Fibroblast of skin of left quadriceps (primary cell): ENCODE results near the gene SPATS1.
"Not testable (repeated sequence)": the region's sequence is repeated elsewhere in the genome, so short reads cannot be mapped to it uniquely, and the experiment has no call there.

Source experiments
- DNase-seq, 2 experiments: peaks; one replicate each; pipeline ENCODE4 v3.0.0-alpha.2; 2013; ENCODE audit warnings: low read depth in 2 of 2

Gene SPATS1

DNA sequence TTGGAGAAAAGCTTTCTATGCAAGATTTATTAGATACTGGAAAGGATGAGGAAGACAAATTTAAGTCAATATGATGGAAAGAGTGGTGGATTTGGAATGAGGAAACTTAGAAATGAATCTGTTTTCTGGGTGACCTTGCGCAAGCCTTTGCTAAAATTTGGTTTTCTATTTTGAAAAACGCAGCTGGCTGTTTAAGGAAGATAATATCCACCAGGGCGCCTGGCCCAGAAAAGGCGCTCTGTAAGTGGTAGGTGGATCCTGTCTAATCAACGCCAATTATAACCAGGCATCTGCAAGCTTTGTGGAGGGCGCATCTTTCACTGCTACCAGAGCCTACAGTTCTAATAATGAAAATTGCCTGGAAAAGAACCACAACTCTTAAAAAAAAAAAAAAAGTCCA, 398 bp upstream of the SPATS1 start:
- DNase-seq, result no peak

DNA sequence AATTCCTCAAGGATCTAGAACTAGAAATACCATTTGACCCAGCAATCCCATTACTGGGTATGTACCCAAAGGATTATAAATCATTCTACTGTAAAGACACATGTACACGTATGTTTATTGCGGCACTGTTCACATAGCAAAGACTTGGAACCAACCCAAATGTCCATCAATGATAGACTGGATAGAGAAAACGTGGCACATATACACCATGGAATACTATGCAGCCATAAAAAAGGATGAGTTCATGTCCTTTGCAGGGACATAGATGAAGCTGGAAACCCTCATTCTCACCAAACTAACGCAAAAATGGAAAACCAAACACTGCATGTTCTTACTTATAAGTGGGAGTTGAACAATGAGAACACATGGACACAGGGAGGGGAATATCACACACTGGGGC, 4.4 kb downstream of the SPATS1 start:
- DNase-seq, result not testable (repeated sequence)

DNA sequence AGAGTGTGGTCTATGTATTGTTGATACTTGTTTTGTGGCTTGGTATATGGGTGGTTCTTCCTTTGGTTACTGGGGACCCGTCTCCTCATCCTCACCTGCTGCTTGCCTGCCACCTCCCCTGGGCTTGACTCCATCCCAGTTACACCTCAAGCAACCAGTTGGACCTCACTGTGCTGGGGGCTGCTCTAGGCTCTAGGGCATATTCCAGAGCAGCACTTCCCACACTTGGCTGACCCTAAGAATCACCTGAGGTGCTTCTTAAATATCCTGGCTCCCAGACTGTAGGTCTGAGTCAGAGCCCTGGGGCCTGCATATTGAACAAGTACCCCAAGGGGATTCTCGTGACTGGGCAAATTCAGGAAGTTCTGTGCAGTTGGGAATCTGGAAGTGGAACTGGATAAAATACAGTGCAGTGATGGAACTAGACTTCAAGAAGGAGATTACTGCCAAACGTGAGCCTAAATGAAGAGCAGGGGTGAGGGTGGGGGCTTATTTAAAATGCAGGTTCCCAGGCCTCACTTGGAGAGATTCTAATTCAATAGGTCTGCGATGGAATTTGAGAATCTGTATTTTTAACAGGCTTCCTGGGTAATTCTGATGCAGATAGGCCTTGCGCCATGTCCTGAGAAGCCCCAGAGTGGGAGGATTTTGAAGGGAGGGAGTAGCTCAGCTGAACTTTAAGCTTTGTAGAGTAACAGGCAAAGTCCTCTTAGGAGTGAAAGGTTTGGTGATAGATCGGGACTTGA, 7.6 kb downstream of the SPATS1 start:
- no peak for DNase-seq

DNA sequence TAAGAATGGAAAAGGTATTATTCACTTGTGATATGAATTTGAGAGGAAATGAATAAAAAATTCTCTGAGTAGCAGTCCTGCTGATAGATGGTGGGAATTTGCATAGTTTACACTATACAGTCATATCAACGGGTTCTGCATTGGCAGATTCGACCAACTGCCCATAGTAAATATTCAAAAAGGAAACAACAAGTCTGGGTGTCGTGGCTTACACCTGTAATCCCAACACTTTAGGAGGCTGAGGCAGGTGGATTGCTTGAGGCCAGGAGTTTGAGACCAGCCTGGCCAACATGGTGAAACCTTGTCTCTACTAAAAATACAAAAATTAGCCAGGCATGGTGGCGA, 8.2 kb downstream of the SPATS1 start:
- DNase-seq, result not testable (repeated sequence)

DNA sequence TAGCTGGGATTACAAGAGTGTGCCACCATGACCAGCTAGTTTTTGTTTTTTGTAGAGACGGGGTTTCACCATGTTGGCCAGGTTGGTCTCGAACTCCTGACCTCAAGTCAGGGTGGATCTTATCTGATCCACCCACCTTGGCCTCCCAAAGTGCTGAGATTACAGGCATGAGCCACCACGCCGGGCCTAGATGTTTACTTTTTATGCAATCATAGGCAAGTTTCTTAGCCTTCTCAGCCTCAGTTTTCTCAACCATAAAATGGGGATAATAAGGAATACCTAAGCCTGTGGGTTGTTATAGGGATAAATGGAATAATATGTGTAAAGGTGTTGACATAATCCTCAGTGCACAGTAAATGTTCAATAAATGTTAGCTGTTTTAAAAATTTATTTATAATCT, 9.8 kb downstream of the SPATS1 start:
- DNase-seq, result no peak

DNA sequence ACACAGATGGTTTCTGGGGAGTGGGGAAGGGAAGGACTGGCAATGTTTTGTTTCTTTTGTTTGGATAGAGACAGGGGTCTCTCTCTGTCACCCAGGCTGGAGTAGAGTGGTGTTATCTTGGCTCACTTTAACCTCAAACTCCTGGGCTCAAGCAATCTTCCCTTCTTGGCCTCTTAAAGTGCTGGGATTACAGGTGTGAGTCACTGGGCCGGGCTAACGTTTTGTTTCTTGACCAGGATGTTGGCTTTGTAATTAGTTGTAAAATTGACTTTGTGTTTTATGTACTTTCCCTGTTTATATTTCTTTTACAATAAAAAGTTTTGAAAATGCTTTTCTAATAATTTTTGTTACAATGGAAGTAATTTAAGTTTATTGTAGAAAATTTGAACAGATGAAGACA, 10.9 kb downstream of the SPATS1 start:
- no peak for DNase-seq

DNA sequence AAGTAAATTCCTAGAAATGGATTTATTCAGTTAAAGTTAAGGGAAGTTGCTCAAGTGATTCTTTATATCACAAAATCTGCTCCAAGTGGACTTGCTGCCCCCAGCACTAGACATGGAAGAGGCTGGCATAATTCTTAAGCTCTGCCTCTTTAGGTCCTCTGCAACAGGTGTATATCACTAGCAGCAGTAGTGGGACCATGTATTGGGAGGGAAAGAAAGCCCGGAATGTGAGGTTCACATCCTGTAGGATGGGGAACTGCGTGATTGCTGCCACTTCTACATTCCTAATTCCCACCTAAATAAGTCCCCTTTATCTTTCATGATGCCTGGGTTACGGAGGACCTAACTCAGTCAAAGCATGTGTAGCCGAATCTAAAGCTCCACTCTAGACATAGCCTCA, 13.2 kb downstream of the SPATS1 start:
- DNase-seq, result no peak

DNA sequence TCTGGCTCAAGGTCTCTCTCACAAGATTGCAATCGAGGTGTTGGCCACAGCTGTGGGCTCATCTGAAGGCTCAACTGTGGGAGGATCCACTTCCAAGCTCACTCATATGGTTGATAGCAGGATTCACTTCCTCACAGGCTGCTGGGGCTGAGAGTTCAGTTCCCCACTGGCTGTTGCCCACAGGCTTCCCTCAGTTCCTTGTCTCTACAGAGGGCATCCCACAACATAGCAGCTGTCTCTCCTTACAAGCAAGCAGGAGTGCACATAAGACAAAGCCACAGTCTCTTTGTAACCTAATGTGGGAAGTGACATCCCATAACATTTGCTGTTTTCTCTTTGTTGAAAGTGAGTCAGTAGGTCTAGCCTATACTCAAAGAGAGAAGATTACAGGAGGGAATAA, 14.0 kb downstream of the SPATS1 start:
- DNase-seq, result no peak

DNA sequence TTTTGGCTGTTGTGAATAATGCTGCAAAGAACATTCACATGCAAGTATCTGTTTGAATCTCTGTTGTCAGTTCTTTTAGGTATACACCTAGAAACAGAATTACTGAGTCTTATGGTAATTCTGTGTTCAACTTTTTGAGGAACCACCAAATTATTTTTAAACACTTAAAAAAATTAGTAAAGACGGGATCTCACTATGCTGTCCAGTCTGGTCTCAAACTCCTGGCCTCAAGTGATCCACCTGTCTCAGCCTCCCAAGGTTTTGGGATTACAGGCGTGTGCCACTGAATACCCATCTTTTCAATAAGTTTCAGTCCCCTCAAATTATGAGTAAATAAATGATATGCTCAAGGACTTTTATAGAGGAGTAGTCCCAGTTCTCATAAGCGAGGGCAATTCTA, 17.5 kb downstream of the SPATS1 start:
- no peak for DNase-seq

DNA sequence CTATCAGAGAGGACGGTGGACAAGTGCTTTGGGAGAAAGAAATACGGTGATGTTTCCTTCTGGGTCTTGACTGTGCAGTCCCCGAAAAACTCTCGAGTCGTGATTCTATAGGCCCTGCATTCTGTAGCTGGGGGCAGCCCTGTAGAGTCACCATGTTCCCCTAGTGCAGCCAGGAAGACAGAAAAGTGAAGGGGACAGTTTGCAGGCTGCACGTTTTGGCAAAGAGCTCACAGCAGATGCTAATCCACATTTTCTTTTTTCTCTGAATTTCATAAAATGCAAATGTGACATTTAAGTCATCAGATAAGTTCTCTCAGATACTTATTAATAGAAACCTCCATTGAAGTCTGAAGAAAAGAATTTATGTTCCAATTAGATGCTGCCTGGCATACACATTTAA, 19.5 kb downstream of the SPATS1 start:
- no peak for DNase-seq

DNA sequence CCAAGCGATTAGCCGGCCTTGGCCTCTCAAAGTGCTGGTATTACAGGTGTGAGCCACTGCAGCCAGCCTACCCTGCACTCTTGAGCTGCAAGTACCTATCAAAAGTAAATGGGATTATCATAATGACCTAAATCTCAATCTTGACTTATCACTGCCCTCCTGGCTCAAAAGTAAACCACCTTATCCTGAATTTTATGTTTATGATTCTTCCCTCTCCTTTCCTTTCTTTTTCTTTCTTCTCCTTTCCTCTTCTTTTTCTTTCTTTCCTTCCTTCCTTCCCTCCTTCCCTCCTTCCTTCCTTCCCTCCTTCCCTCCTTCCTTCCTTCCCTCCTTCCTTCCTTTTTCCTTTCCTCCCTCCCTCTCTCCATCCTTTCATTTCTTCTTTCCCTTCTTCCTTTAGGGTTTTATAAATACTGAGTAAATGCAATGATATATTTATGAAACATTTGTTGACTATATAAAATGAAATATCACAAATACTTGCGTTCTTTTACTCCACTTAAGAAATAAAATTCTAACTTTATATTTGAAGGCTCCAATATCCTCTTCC, 21.0 kb downstream of the SPATS1 start:
- DNase-seq, result no peak

DNA sequence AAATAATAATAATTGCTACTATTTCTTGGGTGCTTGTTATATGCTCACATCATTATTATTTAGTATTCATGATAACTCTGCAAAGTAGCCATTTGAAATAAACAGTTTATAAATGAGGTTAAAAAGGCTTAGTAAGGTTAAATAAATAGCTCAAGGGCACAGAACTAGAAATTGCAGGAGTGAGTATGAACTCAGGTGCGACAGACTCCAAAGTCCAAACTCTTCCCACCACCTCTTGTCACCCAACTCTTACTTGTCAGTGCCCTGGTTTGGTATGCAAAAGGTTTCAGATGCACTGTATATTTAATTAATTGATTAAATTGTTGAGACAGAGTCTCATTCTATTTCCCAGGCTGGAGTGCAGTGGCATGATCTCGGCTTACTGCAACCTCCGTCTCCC, 24.3 kb downstream of the SPATS1 start:
- no peak for DNase-seq

DNA sequence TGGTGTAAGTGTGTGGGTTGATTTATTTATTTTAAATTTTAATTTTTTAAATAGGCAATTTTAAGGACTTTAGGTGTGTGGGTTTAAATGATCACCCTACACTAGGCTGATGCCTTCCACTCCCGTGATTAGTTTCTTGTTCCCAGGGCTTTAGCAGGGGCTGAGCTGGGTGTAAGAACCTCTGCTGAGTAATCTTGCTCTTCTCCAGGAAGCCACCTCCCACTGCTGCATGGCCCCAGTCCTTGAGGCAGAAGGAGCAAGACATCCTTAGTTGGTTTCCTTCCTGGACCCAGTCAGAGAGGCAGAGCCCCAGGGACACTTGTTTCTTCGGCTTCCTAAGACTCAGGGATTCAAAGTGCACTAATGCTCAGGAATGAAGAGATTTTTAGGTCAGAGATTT, 25.2 kb downstream of the SPATS1 start:
- DNase-seq, result no peak

DNA sequence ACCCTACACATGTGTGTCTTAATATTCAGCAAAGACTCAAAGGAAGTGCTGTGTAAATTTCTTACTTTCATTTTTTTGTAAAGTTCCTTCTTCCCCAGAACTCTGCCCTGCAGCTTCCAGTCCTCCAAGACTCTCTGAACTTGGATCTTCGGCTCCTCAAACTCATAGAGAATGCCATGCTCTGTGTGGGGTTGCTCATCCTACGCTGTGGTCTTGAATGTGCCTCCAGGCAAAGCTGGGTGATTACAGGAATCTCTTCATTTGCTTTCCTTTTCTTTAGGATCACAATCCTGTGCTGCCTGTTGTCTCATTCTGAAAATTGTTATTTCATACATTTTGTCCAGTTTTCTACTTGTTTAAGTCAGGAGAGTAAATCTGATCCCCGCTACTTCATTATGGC, 30.6 kb downstream of the SPATS1 start:
- DNase-seq, result no peak

DNA sequence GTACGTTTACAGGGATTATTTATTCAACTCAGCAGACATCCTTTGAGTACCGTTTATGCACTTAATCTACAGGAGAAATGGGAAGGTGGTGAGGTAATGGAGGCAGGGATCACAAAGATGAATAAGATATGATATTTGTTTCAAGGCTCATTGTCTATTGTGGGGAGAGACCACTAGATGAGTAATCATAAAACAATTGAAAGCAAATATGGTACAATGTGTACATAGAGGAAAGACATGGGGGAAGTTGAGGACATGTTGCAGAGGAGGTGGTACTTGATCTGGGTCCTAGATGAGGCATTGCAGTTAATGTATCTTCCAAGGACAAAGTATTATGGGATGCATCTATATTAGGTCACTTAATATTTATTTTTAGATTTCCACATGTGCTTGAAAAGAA, 31.3 kb downstream of the SPATS1 start:
- no peak for DNase-seq

DNA sequence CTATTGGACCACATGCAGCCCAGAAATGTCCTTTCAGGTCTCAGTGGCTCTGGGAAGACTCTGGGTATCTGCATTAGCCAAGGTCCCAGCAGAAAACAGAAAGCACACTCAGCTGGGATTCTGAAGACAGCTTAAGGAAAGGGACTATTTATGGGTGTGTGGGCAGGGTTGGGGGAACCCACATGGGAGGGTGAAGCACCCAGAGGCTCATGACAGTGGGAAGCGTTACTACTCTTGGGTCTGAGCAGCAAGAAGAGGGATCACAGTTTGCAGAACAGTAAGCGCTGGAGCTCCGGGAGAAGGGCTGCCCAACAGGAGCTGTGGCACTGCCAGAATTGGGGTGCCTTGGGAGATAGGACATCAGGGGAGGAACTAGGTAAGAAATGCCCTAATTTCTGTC, 32.6 kb downstream of the SPATS1 start:
- DNase-seq, result no peak

DNA sequence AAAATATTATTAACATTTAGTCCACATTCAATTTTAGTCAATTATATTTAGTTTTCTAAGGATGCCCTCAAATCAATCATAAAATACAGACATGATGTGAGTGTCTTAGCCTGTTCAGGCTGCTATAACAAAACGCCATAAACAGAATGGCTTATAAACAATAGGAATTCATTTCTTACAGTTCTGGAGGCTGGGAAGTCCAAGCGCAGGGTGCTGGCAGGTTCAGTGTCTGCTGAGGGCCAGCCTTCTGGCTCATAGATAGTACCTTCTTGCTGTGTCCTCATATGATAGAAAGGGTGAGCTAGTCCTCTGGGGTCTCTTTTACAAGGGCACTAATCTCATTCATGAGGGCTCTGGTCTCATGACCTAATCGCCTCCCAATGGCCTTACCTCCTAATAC, 35.0 kb downstream of the SPATS1 start:
- no peak for DNase-seq

DNA sequence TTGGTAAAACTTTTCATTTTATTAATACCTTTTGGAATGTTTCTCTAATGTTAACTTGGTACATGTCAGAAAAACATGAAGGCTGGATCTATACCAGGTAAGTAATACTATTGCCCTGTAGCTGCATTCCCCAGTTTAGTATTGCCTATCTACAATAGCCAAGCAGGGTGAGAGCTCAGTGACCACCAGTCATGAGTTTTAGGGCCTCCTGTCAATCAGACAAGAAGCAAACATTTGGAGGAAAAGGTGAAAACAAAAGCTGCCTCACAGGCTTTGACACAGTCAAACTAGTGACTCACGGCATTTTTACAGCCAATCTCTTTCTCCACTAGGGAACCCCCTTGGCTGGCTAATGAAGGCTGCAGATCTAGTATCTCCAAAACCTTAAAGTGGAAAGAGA, 35.5 kb downstream of the SPATS1 start:
- no peak for DNase-seq

DNA sequence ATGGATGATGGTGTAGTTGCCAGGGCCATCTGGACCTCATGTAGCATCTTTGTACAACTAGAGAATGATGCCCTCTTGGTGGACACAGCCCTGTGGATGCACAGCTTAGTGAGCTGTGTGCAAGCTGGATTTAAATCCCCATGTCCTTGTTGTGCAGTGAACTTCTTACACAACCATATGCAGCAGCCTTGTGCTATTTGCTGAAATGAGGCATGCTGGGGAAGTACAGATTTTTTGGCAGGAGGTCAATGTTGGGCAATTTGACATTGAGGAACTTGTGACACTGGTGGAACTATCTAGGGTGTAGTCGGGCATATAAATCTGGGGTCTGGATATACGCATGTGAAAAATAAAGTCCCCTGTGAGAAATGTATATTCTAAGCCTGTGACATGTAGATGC, 39.3 kb downstream of the SPATS1 start:
- no peak for DNase-seq

DNA sequence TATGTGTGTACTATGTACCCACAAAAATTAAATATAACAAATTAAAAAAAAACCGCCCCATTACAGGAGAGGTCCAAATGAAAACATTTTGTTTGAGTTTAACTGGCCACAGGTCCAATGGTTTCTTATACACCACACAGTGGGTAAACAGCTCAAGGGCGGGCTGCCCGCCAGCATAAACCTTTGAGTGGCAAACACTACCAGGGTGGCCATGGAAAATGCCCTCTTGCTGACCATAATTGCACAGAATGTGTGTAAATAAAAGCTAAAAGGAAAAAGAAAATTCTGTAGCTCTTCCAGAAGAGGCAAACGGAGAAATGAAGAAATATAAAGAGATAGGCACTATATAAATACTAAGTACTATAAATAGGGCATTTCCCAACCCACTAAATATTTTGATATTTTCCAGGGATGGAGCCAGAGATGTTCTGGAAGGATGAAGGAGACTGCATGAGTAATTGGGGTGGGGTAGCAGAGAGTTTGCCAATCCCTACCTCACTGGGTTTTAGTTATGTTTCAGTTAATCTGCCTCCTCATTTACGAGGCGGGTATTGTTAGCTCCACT, 44.0 kb downstream of the SPATS1 start:
- no peak for DNase-seq

DNA sequence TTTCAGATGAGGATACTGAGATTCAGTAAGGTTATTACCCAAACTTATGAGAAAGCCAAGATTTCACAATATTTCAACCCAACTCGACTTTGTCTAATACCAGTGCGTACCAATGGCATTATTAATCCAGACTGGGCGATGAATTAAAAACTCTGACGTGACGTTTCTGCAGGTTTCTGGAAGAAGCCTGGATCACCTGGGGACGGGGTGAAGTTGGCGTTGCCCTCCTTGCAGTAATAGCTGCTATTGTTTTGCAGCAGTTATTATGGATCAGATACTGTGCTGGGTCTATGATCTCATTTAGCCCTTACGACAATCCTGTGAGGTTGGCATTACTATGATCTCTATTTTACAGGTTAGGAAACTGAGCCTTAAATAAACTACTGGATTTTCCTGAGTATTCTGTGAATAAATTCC, 44.5 kb downstream of the SPATS1 start:
- DNase-seq, result peak in 1 of 2 experiments; percentile 5

DNA sequence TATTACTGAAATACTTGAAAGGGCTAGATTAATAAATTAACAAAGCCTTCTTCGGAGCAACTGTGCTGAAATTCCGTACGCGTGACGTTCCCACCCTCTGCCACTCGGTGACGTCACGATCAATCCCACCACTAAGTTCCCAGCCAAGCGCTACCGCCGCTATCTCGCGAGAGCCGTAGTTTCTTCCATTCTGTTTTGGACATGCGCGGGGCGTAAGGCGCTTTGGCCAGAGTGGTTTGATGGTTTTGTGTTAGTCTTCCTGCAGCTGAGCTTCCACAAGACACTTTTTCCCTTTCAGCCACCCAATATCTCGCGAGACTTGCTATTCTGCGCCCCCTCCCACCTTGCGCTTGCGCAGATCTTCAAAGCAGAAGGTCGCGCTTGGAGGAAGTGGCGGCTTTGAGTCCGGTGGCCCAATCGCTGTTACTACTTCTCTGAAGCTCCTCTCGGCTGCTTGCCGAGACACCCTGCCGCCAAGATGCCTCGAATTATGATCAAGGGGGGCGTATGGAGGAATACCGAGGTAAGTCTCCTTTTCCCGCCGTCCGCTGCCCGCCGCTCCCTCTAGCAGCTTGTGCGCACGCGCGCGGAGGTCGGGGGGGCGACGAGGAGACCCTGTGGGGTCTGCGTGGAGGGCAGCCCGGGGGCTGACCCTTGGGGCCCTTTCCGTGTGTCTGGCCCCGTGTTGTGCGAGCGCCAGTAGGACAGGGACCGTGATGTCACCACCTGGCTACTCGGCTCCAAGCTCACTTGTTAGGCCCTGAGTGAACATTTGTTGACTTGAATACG, 45.1 kb downstream of the SPATS1 start, which contains the start of gene CDC5L:
Gene CDC5L (plus strand): TSS at position 361 of the 789 bp plus-strand sequence. CDS start 118 bp downstream, at position 479.
- peak; percentile 99 for DNase-seq

DNA sequence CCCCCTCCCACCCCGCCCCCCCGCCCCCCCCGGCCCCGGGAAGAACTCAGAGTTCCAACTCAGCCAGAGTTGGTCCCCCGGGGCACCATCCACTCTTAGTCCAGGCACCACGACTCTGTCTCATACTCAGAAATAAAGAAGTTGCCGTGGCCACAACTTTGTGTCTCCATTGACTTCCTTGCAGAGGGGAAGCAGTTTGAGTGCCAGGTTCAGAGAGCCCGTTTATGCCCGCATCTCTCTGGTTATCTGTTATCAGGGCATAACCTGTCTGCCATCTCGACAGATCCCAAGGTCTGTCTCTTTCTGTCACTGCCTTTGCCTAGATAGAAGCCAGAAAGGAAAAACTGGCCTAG, 45.7 kb downstream of the SPATS1 start:
- no peak for DNase-seq
